Liver (tissue), 9 donors: ENCODE data around the gene DSCAM. TPM values are rescaled to one million over a fixed set of nuclear protein-coding genes. Genes with fewer than 3 reads are reported as not detected.

Source experiments
- DNase-seq: peaks from one replicate; pipeline ENCODE4 v3.0.0-alpha.2; 2017; ENCODE audit warnings: low spot score
- H3K27ac ChIP-seq, 2 donors: one replicate each; pipeline ENCODE4 v1.7.0; 2013; ENCODE audit warnings: inconsistent platforms in 2 of 2, low read length in 2 of 2, control low read depth in 1 of 2, low read depth in 1 of 2, mild to moderate bottlenecking in 1 of 2
- H3K27me3 ChIP-seq, 4 donors: one replicate each; pipeline versions ENCODE4 v1.6.1 to v1.7.0; 2013; ENCODE audit warnings: low read length in 3 of 4, inconsistent platforms in 1 of 4, mild to moderate bottlenecking in 1 of 4, moderate library complexity in 1 of 4; ENCODE audit not compliant: control insufficient read depth in 4 of 4, insufficient read depth in 4 of 4
- H3K36me3 ChIP-seq, 4 donors: one replicate each; pipeline versions ENCODE4 v1.6.1 to v1.7.0; 2013; ENCODE audit warnings: low read length in 3 of 4, mild to moderate bottlenecking in 3 of 4, low read depth in 1 of 4, moderate library complexity in 1 of 4; ENCODE audit not compliant: control insufficient read depth in 4 of 4, insufficient read depth in 3 of 4
- H3K4me1 ChIP-seq, 4 donors: one replicate each; pipeline versions ENCODE4 v1.6.1 to v1.7.0; 2013; ENCODE audit warnings: low read length in 3 of 4, mild to moderate bottlenecking in 3 of 4, moderate library complexity in 1 of 4; ENCODE audit not compliant: control insufficient read depth in 4 of 4, insufficient read depth in 4 of 4
- H3K4me3 ChIP-seq, 3 donors: one replicate each; pipeline versions ENCODE4 v1.6.1 to v1.7.0; 2013; ENCODE audit warnings: low read length in 3 of 3, control low read depth in 1 of 3, low read depth in 1 of 3, mild to moderate bottlenecking in 1 of 3
- H3K9ac ChIP-seq, 2 donors: one replicate each; pipeline ENCODE4 v1.7.0; 2013; ENCODE audit warnings: low read length in 2 of 2, mild to moderate bottlenecking in 2 of 2, moderate library complexity in 2 of 2, control low read depth in 1 of 2, low read depth in 1 of 2
- H3K9me3 ChIP-seq, 4 donors: one replicate each; pipeline versions ENCODE4 v1.6.1 to v1.7.0; 2013; ENCODE audit warnings: low read length in 3 of 4; ENCODE audit not compliant: control insufficient read depth in 4 of 4
- CTCF ChIP-seq: fragments of 150-350 bp; IDR thresholded peaks from 2 replicates; pipeline ENCODE4 v1.5.1; 2017; ENCODE audit warnings: improper control_type of control experiment, low read depth, low read length; ENCODE audit not compliant: missing input control
- EGR1 ChIP-seq, 2 donors: IDR thresholded peaks; 2 replicates each; pipeline ENCODE4 v1.6.1; 2016 to 2018; ENCODE audit warnings: antibody characterized with exemption in 2 of 2, low read depth in 2 of 2
- FOXA1 ChIP-seq: IDR thresholded peaks from 2 replicates; pipeline ENCODE4 v1.6.1; 2016; ENCODE audit warnings: antibody characterized with exemption
- FOXA2 ChIP-seq: IDR thresholded peaks from 2 replicates; pipeline ENCODE4 v1.6.1; 2016; ENCODE audit warnings: antibody characterized with exemption
- GABPA ChIP-seq, 2 donors: IDR thresholded peaks in 1 of 2; conservative IDR thresholded peaks in 1 of 2; 2 replicates each; pipeline ENCODE4 v1.6.1; 2016; ENCODE audit warnings: antibody characterized with exemption in 2 of 2, mild to moderate bottlenecking in 1 of 2, moderate library complexity in 1 of 2
- JUND ChIP-seq, 2 donors: IDR thresholded peaks; 2 replicates each; pipeline ENCODE4 v1.6.1; 2016; ENCODE audit warnings: antibody characterized with exemption in 2 of 2
- MAX ChIP-seq: IDR thresholded peaks from 2 replicates; pipeline ENCODE4 v1.6.1; 2016; ENCODE audit warnings: antibody characterized with exemption
- NR2F2 ChIP-seq: IDR thresholded peaks from 2 replicates; pipeline ENCODE4 v1.6.1; 2016; ENCODE audit warnings: antibody characterized with exemption
- REST ChIP-seq: IDR thresholded peaks from 2 replicates; pipeline ENCODE4 v1.6.1; 2016; ENCODE audit warnings: antibody characterized with exemption, mild to moderate bottlenecking
- RXRA ChIP-seq, 2 donors: IDR thresholded peaks; 2 replicates each; pipeline ENCODE4 v1.6.1; 2017 to 2018; ENCODE audit warnings: antibody characterized with exemption in 2 of 2, mild to moderate bottlenecking in 1 of 2
- SP1 ChIP-seq: IDR thresholded peaks from 2 replicates; pipeline ENCODE4 v1.6.1; 2018; ENCODE audit warnings: antibody characterized with exemption, mild to moderate bottlenecking
- TAF1 ChIP-seq: conservative IDR thresholded peaks from 2 replicates; pipeline ENCODE4 v1.6.1; 2016; ENCODE audit warnings: antibody characterized with exemption, mild to moderate bottlenecking
- YY1 ChIP-seq: IDR thresholded peaks from 2 replicates; pipeline ENCODE4 v1.6.1; 2016; ENCODE audit warnings: antibody characterized with exemption, mild to moderate bottlenecking
- ZBTB33 ChIP-seq: IDR thresholded peaks from 2 replicates; pipeline ENCODE4 v1.6.1; 2016; ENCODE audit warnings: antibody characterized with exemption
- WGBS: extraction: QIAGEN DNeasy Blood & Tissue Kit; methylation state at CpG from one replicate; pipeline ENCODE4 v1.1.7; 2013; 5-methylcytosine and 5-hydroxymethylcytosine counted together
- polyA plus RNA-seq, 2 donors: library from polyadenylated mRNA; stranded (reverse) in 1 of 2; unstranded in 1 of 2; fragments of 200-250 nt in 1 of 2; fragments of >200 nt in 1 of 2; fragmentation: Nextera tagmentation in 1 of 2; extraction: Ambion mirVana in 1 of 2; gene quantifications; one replicate each; pipeline versions ENCODE4 v1.2.1 to v1.2.3, GENCODE V29; 2013 to 2015
- total RNA-seq, 2 donors: library from RNA; depleted of rRNA; stranded (reverse); fragments of >200 nt; gene quantifications; one replicate each; pipeline ENCODE4 v1.2.3, GENCODE V29; 2014
- donor health status: healthy.
- donor health status: healthy.
- donor health status: healthy.
- donor health status: healthy.
- donor health status: healthy.

Gene DSCAM
- total and polyA plus RNA-seq, 4 donors, result 0.02 to 0.23 (median 0.10) TPM

GRCh38 chr21:40688106-40688864 is 158.7 kb downstream of the DSCAM start:
- DNase-seq, result no peak
- H3K9ac ChIP-seq, result no peak overlapping the region
- no peaks in the 10 kb centered on the region for H3K27me3 ChIP-seq
- no peaks in the 10 kb centered on the region for H3K9me3 ChIP-seq
- H3K4me1 ChIP-seq, result no peaks in the 10 kb centered on the region
- H3K4me3 ChIP-seq, result no peak overlapping the region
- H3K36me3 ChIP-seq, result no peaks in the 10 kb centered on the region
- H3K27ac ChIP-seq, result no peak overlapping the region
- peak; percentile 82 for TF ChIP-seq NR2F2
- TF ChIP-seq SP1, result no peak
- WGBS, result 38% methylated on average over 5 of the region's 5 CpGs

GRCh38 chr21:40687625-40688024 is 159.3 kb downstream of the DSCAM start:
- H3K4me3 ChIP-seq, result no peak overlapping the region
- no peak overlapping the region for H3K27ac ChIP-seq
- WGBS, result 61% methylated on average over 4 of the region's 4 CpGs
- no peak for TF ChIP-seq YY1
- no peak for TF ChIP-seq NR2F2
- TF ChIP-seq FOXA1, result no peak
- no peak for TF ChIP-seq MAX
- no peak for TF ChIP-seq ZBTB33
- TF ChIP-seq TAF1, result no peak
- TF ChIP-seq RXRA (IDR thresholded peaks at IDR 0.05), result no peak
- no peak for TF ChIP-seq GABPA (IDR thresholded peaks at IDR 0.05 in 1 of 2, conservative IDR thresholded peaks at IDR 0.05 in 1 of 2)
- no peak for TF ChIP-seq EGR1 (IDR thresholded peaks at IDR 0.05; ENCODE audit: low read depth in 2 of 2)
- no peak for TF ChIP-seq REST
- no peak for TF ChIP-seq CTCF
- no peak for TF ChIP-seq JUND (IDR thresholded peaks at IDR 0.05)
- TF ChIP-seq FOXA2, result no peak
- H3K36me3 ChIP-seq, result no peaks in the 10 kb centered on the region
- H3K9ac ChIP-seq, result no peak overlapping the region
- H3K9me3 ChIP-seq, result no peaks in the 10 kb centered on the region
- no peak for DNase-seq
- H3K27me3 ChIP-seq, result no peaks in the 10 kb centered on the region
- no peaks in the 10 kb centered on the region for H3K4me1 ChIP-seq
